T47D (cell line): Measurements from ENCODE around the gene SNRPA.
"Not testable (repeated sequence)": the region's sequence is repeated elsewhere in the genome, so short reads cannot be mapped to it uniquely, and the experiment has no call there.

Experiments used
- DNase-seq, 2 experiments: peaks; one replicate each; pipeline versions ENCODE4 v3.0.0 to v3.0.0-alpha.2; 2011 to 2012; ENCODE audit warnings: low read depth in 1 of 2, low spot score in 1 of 2
- JUND ChIP-seq: IDR thresholded peaks from 2 replicates; pipeline ENCODE4 v1.6.1; 2012; ENCODE audit warnings: low read depth
- in situ Hi-C: cut with HindIII; loops from 2 replicates; pipeline ENCODE4 v1.10.0; 2016; ENCODE audit warnings: low sequenced_read_pairs, low pct_unique_long_range_greater_than_20kb

The SNRPA gene

DNA sequence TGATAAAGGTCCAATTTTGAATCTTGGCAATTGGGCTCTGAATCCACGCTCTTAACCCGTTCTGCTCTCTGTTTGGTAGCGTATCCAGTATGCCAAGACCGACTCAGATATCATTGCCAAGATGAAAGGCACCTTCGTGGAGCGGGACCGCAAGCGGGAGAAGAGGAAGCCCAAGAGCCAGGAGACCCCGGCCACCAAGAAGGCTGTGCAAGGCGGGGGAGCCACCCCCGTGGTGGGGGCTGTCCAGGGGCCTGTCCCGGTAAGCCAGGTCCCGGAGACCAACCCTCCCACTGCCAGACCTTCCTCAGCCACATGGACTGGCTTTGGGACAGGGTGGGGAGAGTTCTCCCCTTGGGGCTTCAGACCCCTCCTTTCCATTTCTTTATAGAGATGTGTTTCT is 8.3 kb downstream of the SNRPA start:
- no peak for TF ChIP-seq JUND
- in situ Hi-C loops = no loop called here
- DNase-seq = no peak

DNA sequence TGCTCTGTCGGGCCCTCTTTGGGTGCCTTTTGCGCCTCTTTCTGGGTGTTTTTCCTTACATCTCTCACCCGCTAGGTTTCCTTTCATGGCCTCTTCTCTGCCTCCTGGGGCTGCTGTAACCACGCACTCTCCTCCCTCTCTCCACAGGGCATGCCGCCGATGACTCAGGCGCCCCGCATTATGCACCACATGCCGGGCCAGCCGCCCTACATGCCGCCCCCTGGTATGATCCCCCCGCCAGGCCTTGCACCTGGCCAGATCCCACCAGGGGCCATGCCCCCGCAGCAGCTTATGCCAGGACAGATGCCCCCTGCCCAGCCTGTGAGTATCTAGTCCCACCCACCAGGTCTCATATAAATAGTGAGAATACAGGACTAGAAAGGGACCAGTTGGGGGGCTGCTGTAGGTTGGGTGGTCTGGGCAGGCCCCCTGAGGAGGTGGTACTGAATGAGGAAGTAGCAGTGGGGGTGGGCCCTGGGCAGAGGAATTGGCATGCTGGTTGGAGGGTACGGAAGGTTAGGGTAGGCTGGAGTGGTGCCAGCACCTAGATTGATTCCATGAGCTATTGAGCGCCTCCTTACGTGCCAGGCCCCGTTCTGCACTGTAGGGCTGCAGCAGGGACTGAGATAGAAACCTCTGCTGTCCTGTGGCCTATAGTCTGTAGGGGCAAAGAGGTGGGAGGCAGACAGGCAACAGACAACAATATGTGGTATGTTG is 11.9 kb downstream of the SNRPA start:
- no peak for TF ChIP-seq JUND
- in situ Hi-C loops = no loop called here
- DNase-seq = no peak

DNA sequence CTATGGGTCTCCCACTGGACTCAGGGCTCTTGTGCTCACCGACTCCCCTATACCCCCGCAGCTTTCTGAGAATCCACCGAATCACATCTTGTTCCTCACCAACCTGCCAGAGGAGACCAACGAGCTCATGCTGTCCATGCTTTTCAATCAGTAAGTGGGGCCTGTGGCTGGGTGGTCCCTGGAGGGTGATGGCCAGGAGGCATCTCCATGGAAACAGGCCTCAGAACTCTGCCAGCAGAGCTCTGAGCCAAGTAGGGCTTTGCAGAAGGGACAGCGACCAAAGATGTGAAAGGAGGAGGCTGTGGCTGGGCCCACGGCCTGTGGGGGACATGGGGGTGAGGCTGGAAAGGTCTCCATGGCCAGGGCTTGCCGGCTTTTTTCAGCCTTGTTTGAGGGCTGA is 12.5 kb downstream of the SNRPA start:
- TF ChIP-seq JUND = no peak
- in situ Hi-C loops = no loop called here
- DNase-seq = no peak

DNA sequence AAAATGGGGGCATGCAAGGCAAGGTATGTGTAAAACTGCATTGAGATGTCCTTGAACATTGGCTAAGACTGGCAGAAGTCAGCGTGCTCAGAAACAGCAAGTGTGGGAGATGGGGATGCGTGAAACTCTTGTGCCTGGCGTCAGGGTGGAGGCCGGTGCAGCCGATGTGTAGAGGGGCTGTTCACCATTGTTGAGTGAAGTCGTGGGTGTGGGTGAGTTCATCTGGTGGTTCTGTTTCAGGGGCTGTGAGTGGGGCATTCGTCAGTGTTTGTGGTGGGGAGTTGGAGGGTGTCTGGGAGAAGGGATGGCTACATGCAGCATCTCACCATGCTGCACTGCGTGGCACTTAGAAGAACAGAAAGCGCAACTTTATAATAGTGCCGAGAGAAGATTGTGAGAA is 13.0 kb downstream of the SNRPA start:
- in situ Hi-C loops = no loop called here
- DNase-seq = no peak
- no peak for TF ChIP-seq JUND

DNA sequence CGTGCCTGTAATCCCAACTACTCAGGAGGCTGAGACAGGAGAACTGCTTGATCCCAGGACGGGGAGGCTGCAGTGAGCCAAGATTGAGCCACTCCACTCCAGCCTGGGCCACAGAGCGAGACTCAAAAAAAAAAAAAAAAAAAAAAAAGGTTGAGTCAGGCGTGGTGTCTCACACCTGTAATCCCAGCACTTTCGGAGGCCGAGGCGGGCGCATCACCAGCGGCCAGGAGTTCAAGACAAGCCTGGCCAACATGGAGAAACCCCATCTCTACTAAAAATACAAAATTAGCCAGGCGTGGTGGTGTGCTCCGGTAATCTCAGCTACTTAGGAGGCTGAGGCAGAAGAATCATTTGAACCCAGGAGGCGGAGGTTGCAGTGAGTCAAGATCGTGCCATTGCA is 15.4 kb downstream of the SNRPA start:
- DNase-seq, in situ Hi-C loops: not testable (repeated sequence)

DNA sequence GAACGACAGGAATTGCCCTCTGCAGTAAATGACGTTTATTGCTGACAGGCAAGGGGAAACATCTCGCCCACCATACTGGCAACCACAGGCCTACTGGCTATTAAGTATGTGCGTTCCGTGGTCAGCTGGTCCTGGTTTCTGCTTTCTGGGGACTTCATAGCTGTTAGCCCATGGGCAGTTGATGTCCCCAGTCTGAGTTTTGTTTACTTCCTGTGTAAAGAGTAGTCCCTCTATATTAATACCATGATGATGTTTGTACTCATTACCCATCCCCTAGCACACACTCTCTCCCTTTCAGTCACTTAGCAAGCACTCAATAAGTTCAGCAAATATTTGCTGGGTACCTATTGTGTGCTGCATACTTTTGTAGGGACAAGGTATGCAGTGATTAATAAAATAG is 17.9 kb downstream of the SNRPA start:
- TF ChIP-seq JUND = no peak
- peak in 1 of 2 experiments; percentile 19 for DNase-seq
- in situ Hi-C loops = no loop called here

DNA sequence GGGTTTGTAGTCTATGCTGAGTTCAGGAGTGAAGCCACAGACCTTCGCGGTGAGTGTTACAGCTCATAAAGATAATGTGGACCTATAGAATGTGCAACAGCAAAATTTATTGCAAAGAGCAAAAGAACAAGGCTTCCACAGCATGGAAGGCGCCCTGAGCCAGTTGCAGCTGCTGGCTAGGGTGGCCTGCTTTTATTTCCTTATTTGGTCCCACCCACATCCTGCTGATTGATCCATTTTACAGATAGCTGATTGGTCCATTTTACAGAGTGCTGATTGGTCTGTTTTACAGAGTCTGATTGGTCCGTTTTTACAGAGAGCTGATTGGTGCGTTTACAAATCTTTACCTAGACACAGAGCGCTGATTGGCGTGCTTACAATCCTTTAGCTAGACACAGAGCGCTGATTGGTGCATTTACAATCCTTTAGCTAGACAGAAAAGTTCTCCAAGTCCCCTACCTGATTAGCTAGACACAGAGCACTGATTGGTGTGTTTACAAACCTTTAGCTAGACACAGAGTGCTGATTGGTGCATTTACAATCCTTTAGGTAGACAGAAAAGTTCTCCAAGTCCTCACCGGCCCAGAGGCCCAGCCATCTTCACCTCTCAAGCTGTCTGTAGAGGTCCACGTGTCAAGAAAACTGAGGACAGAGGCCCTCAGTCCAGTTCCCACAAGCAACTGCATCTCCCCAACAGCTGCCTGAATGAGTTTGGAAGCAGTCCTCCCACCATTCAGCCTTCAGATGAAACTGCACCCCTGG is 20.3 kb downstream of the SNRPA start:
- DNase-seq = peak in 1 of 2 experiments; percentile 49
- in situ Hi-C loops = not testable (repeated sequence)

DNA sequence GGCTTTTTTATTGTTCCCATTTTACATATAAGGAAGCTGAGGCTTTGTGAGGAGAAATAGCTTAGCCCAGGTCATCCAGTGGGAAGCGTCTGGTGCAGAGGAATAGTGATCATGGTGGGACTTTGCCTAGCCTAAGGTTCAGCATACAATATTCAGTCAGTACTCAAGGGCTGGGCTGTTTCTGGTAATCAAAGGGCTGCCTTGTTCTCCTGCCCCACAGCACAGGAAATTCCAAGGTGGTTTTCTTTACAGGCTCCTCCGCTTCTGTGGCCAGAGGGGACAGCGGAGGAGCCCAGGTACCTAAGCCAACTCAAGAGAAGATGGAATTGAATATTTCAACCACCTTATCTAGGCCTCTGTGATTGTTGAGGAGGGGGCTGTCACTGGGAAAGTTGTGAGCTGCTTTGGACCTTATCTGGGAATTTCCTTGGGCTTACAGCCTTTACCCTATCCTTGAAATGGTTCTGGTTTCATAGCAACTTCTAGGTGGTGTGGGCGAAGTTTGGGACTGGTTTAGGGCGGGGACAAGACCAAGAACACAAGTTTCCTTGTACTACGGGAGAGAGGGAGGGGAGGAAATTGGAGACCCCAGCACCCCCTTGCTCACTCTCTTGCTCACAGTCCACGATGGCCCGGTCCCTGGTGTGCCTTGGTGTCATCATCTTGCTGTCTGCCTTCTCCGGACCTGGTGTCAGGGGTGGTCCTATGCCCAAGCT is 24.1 kb downstream of the SNRPA start, which contains the start of gene MIA:
Gene MIA, plus strand, starts transcription at position 606 of the 716 bp plus-strand sequence. Its CDS starts 22 bp downstream, at position 628.
- no peak for TF ChIP-seq JUND
- no peak for DNase-seq
- in situ Hi-C loops = no loop called here

DNA sequence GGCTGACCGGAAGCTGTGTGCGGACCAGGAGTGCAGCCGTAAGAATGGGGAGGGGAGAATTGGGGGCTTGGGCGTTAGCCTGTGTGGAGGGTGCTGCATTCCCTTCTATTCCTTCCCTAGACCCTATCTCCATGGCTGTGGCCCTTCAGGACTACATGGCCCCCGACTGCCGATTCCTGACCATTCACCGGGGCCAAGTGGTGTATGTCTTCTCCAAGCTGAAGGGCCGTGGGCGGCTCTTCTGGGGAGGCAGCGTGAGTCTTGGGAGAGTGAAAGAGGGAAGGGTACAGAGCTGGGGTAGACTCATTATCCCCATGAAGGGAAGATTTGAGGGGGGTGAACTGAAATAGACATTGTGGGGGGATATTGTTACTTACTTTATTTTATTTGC is 24.6 kb downstream of the SNRPA start:
- no peak for DNase-seq
- no peak for TF ChIP-seq JUND
- in situ Hi-C loops = no loop called here

DNA sequence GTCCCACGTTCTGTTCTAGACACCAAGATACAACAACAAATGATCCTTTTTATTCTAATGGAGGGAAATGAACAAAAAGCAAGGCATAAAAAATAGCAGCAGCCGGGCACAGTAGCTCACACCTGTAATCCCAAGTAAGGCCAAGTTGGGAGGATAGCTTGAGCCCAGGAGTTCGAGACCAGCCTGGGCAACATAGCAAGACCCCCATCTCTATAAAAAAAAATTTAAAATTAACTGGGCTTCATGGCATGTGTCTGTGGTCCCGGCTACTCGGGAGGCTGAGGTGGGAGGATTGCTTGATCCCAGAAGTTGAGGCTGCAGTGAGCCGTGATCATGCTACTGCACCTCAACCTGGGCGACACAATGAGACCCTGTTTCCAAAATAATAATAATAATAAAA is 25.4 kb downstream of the SNRPA start:
- TF ChIP-seq JUND = no peak
- no peak for DNase-seq
- in situ Hi-C loops = no loop called here

DNA sequence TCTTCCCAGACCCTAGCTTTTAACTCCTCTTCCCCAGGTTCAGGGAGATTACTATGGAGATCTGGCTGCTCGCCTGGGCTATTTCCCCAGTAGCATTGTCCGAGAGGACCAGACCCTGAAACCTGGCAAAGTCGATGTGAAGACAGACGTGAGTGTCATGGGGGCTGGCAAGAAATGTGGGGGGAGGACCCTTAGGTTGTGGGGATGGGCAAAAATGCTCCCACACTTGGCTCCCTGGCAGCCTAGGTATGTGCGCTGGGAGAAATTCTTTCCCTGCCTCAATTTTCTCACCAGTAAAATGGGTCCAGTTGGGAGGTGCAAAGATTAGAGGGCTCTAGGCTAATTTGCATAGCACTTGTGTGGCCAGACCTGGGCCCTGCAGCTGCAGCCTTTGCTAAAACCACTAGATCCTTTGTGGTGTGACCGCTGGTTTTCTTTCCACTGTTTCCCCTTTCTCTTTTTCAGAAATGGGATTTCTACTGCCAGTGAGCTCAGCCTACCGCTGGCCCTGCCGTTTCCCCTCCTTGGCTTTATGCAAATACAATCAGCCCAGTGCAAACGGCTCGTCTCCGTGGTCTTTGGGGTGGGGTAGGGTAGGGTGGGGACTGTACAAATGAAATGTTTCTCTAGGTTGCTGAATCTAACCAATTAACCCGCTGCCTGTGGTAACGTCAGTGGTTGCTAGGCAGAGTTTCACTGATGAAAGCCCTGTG is 26.1 kb downstream of the SNRPA start:
- TF ChIP-seq JUND = no peak
- in situ Hi-C loops = no loop called here
- peak; percentile 33 to 88 for DNase-seq

DNA sequence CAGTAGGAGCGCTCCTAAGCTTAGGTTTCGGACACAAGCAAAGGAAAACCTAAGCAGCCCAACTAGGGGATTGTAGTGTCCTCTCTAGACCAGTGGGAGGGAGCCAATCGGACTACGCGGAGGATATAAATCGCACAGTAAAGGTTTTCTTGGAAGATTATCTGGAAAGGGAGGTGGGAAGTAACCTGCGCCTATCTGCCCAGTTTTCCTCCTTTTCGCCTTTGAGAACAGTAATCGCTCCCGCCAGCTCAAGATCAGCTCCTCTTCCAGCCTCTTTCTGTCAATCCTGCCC is 26.6 kb downstream of the SNRPA start:
- in situ Hi-C loops = no loop called here
- DNase-seq = no peak
- no peak for TF ChIP-seq JUND
